OCI-LY7 (cell line): ENCODE measurements around the gene LRTM1.

Experiments used
- CTCF ChIP-seq: fragments of 200-600 bp; sonication (generic); conservative IDR thresholded peaks from 2 replicates; pipeline ENCODE4 v1.5.1; 2014; ENCODE audit warnings: mild to moderate bottlenecking, antibody characterized with exemption, low read length, moderate library complexity, mixed read lengths
- EZH2phosphoT487 ChIP-seq: fragments of 200-600 bp; sonication (generic); IDR thresholded peaks from 2 replicates; pipeline ENCODE4 v1.6.1; 2018; ENCODE audit warnings: low read depth, borderline replicate concordance, mild to moderate bottlenecking, mixed run types, antibody characterized with exemption, low read length, moderate library complexity, mixed read lengths

GRCh38 chr3:54949491-54950044 is 21.7 kb upstream of the LRTM1 start:
- no peak for TF ChIP-seq CTCF
- TF ChIP-seq EZH2phosphoT487 = no peak
